Fibroblast of pulmonary artery (primary cell): ENCODE measurements around the gene CENPE.
A peak's percentile ranks its signal among the peaks of the same experiment; 100 is the strongest.

Experiments used
- DNase-seq: peaks from one replicate; pipeline ENCODE4 v3.0.0-alpha.2; 2010; ENCODE audit warnings: low read depth
- H3K4me3 ChIP-seq: replicated peaks from 2 replicates; pipeline ENCODE4 v1.5.1; 2011; ENCODE audit warnings: low read depth, mild to moderate bottlenecking, control low read depth, low read length, moderate library complexity
- TF ChIP-seq, protein P1 (sequence below): IDR thresholded peaks from 2 replicates; pipeline ENCODE4 v1.5.1; 2011; ENCODE audit warnings: mild to moderate bottlenecking, control low read depth, low read length, inconsistent platforms; ENCODE audit errors: missing control alignments

CENPE gene

GRCh38 chr4:103156106-103156505 is 42.0 kb downstream of the CENPE start:
- TF ChIP-seq, protein P1, sequence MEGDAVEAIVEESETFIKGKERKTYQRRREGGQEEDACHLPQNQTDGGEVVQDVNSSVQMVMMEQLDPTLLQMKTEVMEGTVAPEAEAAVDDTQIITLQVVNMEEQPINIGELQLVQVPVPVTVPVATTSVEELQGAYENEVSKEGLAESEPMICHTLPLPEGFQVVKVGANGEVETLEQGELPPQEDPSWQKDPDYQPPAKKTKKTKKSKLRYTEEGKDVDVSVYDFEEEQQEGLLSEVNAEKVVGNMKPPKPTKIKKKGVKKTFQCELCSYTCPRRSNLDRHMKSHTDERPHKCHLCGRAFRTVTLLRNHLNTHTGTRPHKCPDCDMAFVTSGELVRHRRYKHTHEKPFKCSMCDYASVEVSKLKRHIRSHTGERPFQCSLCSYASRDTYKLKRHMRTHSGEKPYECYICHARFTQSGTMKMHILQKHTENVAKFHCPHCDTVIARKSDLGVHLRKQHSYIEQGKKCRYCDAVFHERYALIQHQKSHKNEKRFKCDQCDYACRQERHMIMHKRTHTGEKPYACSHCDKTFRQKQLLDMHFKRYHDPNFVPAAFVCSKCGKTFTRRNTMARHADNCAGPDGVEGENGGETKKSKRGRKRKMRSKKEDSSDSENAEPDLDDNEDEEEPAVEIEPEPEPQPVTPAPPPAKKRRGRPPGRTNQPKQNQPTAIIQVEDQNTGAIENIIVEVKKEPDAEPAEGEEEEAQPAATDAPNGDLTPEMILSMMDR: no peak
- DNase-seq: no peak
- H3K4me3 ChIP-seq: no peak overlapping the region

DNA sequence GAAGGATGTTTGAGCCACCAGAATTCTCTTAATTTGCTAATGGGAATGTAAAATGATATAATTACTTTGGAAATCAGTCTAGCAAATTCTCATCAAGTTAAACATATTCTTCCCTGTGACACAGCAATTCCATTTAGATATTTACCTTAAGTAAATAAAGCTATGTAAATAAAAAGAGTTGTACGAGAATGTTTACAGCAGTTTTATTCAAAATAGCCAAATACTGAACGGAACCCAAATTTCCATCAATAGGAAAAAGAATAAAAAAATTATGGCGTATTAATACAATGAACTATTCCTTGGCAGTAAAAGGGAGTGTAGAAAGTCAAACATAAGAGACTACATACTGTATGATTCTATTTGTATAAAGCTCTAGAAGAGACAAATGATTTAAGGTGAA is 45.8 kb downstream of the CENPE start:
- TF ChIP-seq, protein P1: no peak
- DNase-seq: no peak

GRCh38 chr4:103150677-103151076 is 47.5 kb downstream of the CENPE start:
- TF ChIP-seq, protein P1: no peak
- H3K4me3 ChIP-seq: no peak overlapping the region
- peak; percentile 22 for DNase-seq

More for the DNA sequence above, 45.8 kb downstream of the CENPE start:
- no peak overlapping the region for H3K4me3 ChIP-seq

DNA sequence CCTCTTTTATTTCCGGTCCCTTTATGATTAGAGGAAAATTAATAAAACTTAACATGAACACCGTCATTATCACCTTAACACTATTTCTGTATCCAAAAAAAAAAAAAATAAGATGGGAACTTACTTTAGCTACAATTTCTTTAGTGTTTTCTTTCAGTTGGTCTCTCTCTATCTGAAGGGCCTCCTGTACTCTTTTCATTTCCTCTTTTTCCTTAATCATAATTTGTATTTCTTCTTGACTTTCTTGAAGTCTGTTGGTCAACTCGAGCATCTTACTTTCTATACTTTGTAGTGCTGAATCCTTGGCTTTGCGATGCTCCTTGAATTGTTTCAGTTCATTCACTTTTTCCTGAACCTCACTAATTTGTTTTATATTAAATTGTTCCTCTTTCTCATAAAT is 53.2 kb downstream of the CENPE start:
- DNase-seq: no peak
- TF ChIP-seq, protein P1: no peak
- H3K4me3 ChIP-seq: no peak overlapping the region

- H3K4me3 ChIP-seq: no peak overlapping the region
- TF ChIP-seq, protein P1: no peak
- peak; percentile 16 for DNase-seq
Observed at GRCh38 chr4:103137446-103137827, 60.7 kb downstream of the CENPE start.

DNA sequence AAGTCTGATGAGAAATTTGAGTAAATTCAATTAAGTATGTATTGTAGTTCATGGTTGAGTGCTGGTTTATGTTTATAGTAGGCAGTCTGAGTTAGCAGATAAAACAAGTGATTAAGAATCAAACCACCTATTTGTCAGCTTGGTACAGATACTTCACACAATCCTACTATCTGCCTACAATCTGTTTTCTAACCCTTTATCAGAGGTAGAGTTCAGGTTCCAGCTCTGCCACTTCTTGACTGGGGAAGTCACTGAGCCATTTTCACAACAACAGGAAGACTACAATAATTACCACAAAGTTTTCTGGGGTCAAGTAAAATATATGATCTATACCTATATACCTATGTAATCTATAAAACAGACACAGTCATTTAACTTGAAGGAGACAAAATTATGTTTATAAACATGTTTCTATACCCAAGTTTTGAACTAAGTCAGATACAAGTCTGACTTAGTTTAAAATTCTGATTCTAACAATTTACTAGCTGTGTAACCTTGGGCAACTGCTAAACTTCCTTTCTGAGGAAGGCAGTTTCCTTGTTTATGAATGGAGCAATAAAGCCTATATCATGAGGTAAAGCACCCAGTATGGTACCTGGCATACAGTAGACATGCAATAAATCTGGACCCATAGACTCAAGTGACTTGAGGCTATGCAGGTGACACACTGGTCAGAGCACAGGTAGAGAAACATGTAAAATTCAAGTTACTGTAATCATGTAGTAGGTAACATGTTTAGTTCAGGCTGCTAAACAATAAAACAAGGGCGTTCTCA is 61.3 kb downstream of the CENPE start:
- H3K4me3 ChIP-seq: no peak overlapping the region
- TF ChIP-seq, protein P1: no peak
- no peak for DNase-seq

- TF ChIP-seq, protein P1: no peak
- no peak for DNase-seq
- H3K4me3 ChIP-seq: no peak overlapping the region
Observed at GRCh38 chr4:103129174-103129573, 69.0 kb downstream of the CENPE start.
